Kidney (tissue), 14 donors: ENCODE data around the gene STC2. TPM values are rescaled to one million over a fixed set of nuclear protein-coding genes. Genes with fewer than 3 reads are reported as not detected.

Experiments
- DNase-seq, 5 donors: peaks; one replicate each; pipeline ENCODE4 v3.0.0-alpha.2; 2013 to 2020
- FAIRE-seq: peaks from 2 replicates; lab custom pipeline; 2012; peaks lifted over from hg19 to GRCh38; lab: Jason Lieb, UNC
- H3K27ac ChIP-seq, 2 donors: one replicate each; pipeline ENCODE4 v1.7.0; 2013; ENCODE audit warnings: low read depth in 2 of 2, low read length in 2 of 2, inconsistent platforms in 1 of 2
- H3K27me3 ChIP-seq: one replicate; pipeline ENCODE4 v1.7.1; 2013; ENCODE audit warnings: low read length, inconsistent platforms; ENCODE audit not compliant: control insufficient read depth, insufficient read depth
- H3K36me3 ChIP-seq, 3 donors: one replicate each; pipeline versions ENCODE4 v1.7.0 to v1.7.1; 2013; ENCODE audit warnings: low read length in 3 of 3, control low read depth in 1 of 3, inconsistent platforms in 1 of 3; ENCODE audit not compliant: insufficient read depth in 3 of 3, control insufficient read depth in 2 of 3
- H3K4me1 ChIP-seq, 3 donors: one replicate each; pipeline versions ENCODE4 v1.7.0 to v1.7.1; 2013; ENCODE audit warnings: low read length in 3 of 3, inconsistent platforms in 1 of 3, low read depth in 1 of 3; ENCODE audit not compliant: control insufficient read depth in 2 of 3, insufficient read depth in 2 of 3
- H3K4me3 ChIP-seq, 3 donors: one replicate each; pipeline versions ENCODE4 v1.7.0 to v1.8.1; 2013; ENCODE audit warnings: low read length in 3 of 3, control low read depth in 1 of 3, inconsistent platforms in 1 of 3
- H3K9ac ChIP-seq, 3 donors: one replicate each; pipeline versions ENCODE4 v1.7.0 to v1.7.1; 2013; ENCODE audit warnings: low read length in 3 of 3, control low read depth in 1 of 3, inconsistent platforms in 1 of 3
- H3K9me3 ChIP-seq, 3 donors: one replicate each; pipeline versions ENCODE4 v1.7.0 to v1.7.1; 2013; ENCODE audit warnings: low read length in 3 of 3, control low read depth in 1 of 3, inconsistent platforms in 1 of 3; ENCODE audit not compliant: control insufficient read depth in 2 of 3, insufficient read depth in 1 of 3
- CTCF ChIP-seq: IDR thresholded peaks from 3 replicates; pipeline ENCODE4 v1.5.1; 2012; ENCODE audit warnings: mild to moderate bottlenecking, moderate library complexity, borderline replicate concordance; ENCODE audit not compliant: insufficient read depth; ENCODE audit errors: extremely low read depth
- intact Hi-C: fragments of 100-400 bp; cut with DNase I; formaldehyde crosslinking; loops from one replicate; pipeline ENCODE4 v1.11.1; 2022
- polyA plus RNA-seq: library from polyadenylated mRNA; stranded (reverse); fragments of 350-450 nt; fragmentation: Illumina TruSeq; extraction: RNeasy Lipid Tissue Mini Kit (QIAGEN cat#74804); gene quantifications from one replicate; pipeline ENCODE4 v1.2.3, GENCODE V29; 2014; ENCODE audit warnings: low read depth, low replicate concordance; ENCODE audit not compliant: insufficient read depth
- total RNA-seq: library from RNA; stranded (reverse); fragmentation: NEBNext Ultra II Directional; extraction: Animal tissue kit (Norgen Biotek cat#: 25700); gene quantifications from one replicate; pipeline ENCODE4 v1.2.1, GENCODE V29; 2021
- donor health status: control.
- donor health status: control.
- donor health status: control.
- donor health status: control.
- donor health status: control.
- donor health status: DM: yes; HTN: yes; CAD: no.
- donor health status: Normal renal cell carcinoma (clear cell type).

STC2 gene
- total and polyA plus RNA-seq, 2 donors from 2014 or later: 2.1 to 2.7 TPM

GRCh38 chr5:173298213-173298926 lies 29.8 kb downstream of the STC2 start:
- Histone ChIP-seq H3K9ac (no peak overlapping the region), H3K9me3 (no peaks in the 10 kb centered on the region), H3K27ac (no peak overlapping the region), H3K4me3 (no peak overlapping the region), H3K4me1 (peaks cover 0 to 14% (median 6%) of the 10 kb centered on the region in 3 donors), H3K36me3 (no peaks in the 10 kb centered on the region), H3K27me3 (no peaks in the 10 kb centered on the region)
- TF ChIP-seq CTCF: no peak
- intact Hi-C loops: no loop called here
- FAIRE-seq (no peak), DNase-seq (no peak)

- intact Hi-C loops: no loop called here
- H3K4me3 ChIP-seq: no peak overlapping the region
- no peaks in the 10 kb centered on the region for H3K36me3 ChIP-seq
- DNase-seq (peak in 1 of 5 donors; percentile 45), FAIRE-seq (no peak)
- H3K9me3 ChIP-seq: no peaks in the 10 kb centered on the region
- no peak overlapping the region for H3K27ac ChIP-seq
- H3K27me3 ChIP-seq: no peaks in the 10 kb centered on the region
- TF ChIP-seq CTCF: no peak
- H3K4me1 ChIP-seq: peaks cover 0 to 14% (median 6%) of the 10 kb centered on the region in 3 donors
- no peak overlapping the region for H3K9ac ChIP-seq
Observed at GRCh38 chr5:173297813-173298212, 30.4 kb downstream of the STC2 start.

- H3K27ac ChIP-seq: no peak overlapping the region
- DNase-seq (peak in 1 of 5 donors; percentile 59), FAIRE-seq (no peak)
- no peak overlapping the region for H3K4me3 ChIP-seq
- no peak for TF ChIP-seq CTCF
- peaks cover 0 to 14% (median 6%) of the 10 kb centered on the region in 3 donors for H3K4me1 ChIP-seq
- no peaks in the 10 kb centered on the region for H3K9me3 ChIP-seq
- H3K27me3 ChIP-seq: no peaks in the 10 kb centered on the region
- H3K9ac ChIP-seq: no peak overlapping the region
- H3K36me3 ChIP-seq: no peaks in the 10 kb centered on the region
- intact Hi-C loops: no loop called here
Observed at GRCh38 chr5:173296737-173297676, 31.2 kb downstream of the STC2 start.
